ENCODE results near the gene MLF2. TPM values are rescaled to one million over a fixed set of nuclear protein-coding genes. Genes with fewer than 3 reads are reported as not detected.

Gene MLF2
- total and polyA plus RNA-seq, 9 of the 15 experiments (the other 6 are each of a cell fraction or from before 2014, with no cell fraction given), result 11.4 to 190 (median 139) TPM

DNA sequence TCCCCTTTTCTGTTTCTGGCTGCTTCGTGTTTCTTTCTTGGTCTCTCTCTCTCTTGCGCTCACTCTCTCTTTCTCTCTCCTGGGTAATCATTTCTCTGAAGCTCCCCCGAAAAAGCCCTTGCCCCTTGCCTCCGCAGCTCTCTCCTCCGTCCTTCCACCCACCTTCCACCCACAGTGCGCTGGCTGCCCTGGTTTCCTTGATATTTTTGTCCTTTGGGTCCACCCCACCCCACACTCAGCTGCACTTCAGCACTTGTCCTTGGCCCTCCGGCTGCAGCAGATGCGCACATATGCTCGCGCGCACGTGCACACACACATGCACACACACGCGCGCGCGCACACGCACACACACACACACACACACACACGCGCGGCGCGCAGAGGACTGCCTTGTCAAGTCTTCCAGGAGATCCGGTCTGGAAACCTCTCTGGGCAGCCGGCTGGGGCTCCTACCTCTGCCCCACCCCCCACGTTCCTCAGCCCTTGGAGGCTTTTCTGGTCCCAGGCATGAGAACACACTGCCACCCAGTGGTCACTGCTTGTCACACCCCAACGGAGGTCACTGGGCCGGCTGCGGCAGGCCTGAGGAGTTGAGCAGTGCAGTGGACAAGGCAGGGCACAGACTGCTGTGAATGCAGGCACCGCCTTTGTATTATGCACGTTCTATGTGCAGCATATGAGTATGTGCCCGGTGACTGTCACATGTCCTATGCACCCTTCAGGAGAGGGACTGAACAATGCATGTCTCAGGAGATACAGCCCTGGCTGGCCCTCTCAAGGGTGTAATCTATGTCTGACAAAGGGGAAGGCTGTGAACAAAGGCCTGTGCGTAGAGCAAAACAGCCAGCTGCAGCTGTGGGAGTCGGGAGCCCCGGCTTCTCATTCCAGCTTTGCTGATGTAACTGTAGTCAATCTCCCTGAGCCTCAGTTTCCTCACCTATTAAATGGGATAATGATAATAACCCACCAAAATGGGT lies 25.9 kb upstream of the MLF2 start (continued):
- TF ChIP-seq, protein P1, sequence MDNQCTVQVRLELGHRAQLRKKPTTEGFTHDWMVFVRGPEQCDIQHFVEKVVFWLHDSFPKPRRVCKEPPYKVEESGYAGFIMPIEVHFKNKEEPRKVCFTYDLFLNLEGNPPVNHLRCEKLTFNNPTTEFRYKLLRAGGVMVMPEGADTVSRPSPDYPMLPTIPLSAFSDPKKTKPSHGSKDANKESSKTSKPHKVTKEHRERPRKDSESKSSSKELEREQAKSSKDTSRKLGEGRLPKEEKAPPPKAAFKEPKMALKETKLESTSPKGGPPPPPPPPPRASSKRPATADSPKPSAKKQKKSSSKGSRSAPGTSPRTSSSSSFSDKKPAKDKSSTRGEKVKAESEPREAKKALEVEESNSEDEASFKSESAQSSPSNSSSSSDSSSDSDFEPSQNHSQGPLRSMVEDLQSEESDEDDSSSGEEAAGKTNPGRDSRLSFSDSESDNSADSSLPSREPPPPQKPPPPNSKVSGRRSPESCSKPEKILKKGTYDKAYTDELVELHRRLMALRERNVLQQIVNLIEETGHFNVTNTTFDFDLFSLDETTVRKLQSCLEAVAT (IDR thresholded peaks at IDR 0.05), result peak; percentile 24 to 56; a peak in 2 of 4 replicates
- TF ChIP-seq, protein P2, sequence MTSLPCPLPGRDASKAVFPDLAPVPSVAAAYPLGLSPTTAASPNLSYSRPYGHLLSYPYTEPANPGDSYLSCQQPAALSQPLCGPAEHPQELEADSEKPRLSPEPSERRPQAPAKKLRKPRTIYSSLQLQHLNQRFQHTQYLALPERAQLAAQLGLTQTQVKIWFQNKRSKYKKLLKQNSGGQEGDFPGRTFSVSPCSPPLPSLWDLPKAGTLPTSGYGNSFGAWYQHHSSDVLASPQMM (CRISPR knock-in tag; IDR thresholded peaks at IDR 0.05), result no peak
- TF ChIP-seq BHLHE40 (IDR thresholded peaks at IDR 0.05; ENCODE audit: low read length) (peak; percentile 92), NCOR1 (IDR thresholded peaks at IDR 0.05) (peak; percentile 61), XRCC5 (IDR thresholded peaks at IDR 0.05; ENCODE audit: low read depth, low read length) (no peak), ATF7 (IDR thresholded peaks at IDR 0.05) (peak; percentile 44), FOXP1 (CRISPR knock-in tag; IDR thresholded peaks at IDR 0.05) (peak; percentile 16; the same call in 1 of the 2 replicates), NCOA1 (IDR thresholded peaks at IDR 0.05; ENCODE audit: low read depth) (0 out of 2 replicates have a peak, but pooled peaks have one; percentile 34), TOE1 (IDR thresholded peaks at IDR 0.05; ENCODE audit: borderline replicate concordance) (peak; percentile 55; the same call in 1 of the 2 replicates), TOE1 (CRISPR knock-in tag; IDR thresholded peaks at IDR 0.05; ENCODE audit: borderline replicate concordance, low read depth) (no peak; the same call in 1 of the 2 replicates), MAZ (CRISPR knock-in tag; conservative IDR thresholded peaks at IDR 0.05 in 1 of 2, IDR thresholded peaks at IDR 0.05 in 1 of 2) (peak; percentile 66 to 81), HCFC1 (IDR thresholded peaks at IDR 0.05; ENCODE audit: low read depth, low read length) (0 out of 2 replicates have a peak, but pooled peaks have one; percentile 28), TCF3 (CRISPR knock-in tag; IDR thresholded peaks at IDR 0.05) (peak; percentile 9; the same call in 1 of the 2 replicates), ADNP (tag; IDR thresholded peaks at IDR 0.05) (no peak), NEUROD1 (IDR thresholded peaks at IDR 0.05; ENCODE audit: borderline replicate concordance, low read depth, low read length, partially characterized antibody) (no peak), DIDO1 (tag; IDR thresholded peaks at IDR 0.05; ENCODE audit: low read depth) (peak; percentile 26; the same call in 1 of the 2 replicates), ZNF696 (CRISPR knock-in tag; conservative IDR thresholded peaks at IDR 0.05) (no peak), BMI1 (IDR thresholded peaks at IDR 0.05; ENCODE audit: low read length) (no peak), TBL1XR1 (IDR thresholded peaks at IDR 0.05; ENCODE audit: low read length in 2 of 2) (peak; percentile 28 to 33; a peak in 2 of 4 replicates), NR2F6 (CRISPR knock-in tag; IDR thresholded peaks at IDR 0.05) (no peak)
- TF ChIP-seq, protein P3, sequence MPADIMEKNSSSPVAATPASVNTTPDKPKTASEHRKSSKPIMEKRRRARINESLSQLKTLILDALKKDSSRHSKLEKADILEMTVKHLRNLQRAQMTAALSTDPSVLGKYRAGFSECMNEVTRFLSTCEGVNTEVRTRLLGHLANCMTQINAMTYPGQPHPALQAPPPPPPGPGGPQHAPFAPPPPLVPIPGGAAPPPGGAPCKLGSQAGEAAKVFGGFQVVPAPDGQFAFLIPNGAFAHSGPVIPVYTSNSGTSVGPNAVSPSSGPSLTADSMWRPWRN (IDR thresholded peaks at IDR 0.05; ENCODE audit: low read depth), result no peak
- TF ChIP-seq, protein P4, sequence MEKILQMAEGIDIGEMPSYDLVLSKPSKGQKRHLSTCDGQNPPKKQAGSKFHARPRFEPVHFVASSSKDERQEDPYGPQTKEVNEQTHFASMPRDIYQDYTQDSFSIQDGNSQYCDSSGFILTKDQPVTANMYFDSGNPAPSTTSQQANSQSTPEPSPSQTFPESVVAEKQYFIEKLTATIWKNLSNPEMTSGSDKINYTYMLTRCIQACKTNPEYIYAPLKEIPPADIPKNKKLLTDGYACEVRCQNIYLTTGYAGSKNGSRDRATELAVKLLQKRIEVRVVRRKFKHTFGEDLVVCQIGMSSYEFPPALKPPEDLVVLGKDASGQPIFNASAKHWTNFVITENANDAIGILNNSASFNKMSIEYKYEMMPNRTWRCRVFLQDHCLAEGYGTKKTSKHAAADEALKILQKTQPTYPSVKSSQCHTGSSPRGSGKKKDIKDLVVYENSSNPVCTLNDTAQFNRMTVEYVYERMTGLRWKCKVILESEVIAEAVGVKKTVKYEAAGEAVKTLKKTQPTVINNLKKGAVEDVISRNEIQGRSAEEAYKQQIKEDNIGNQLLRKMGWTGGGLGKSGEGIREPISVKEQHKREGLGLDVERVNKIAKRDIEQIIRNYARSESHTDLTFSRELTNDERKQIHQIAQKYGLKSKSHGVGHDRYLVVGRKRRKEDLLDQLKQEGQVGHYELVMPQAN (IDR thresholded peaks at IDR 0.05; ENCODE audit: borderline replicate concordance), result peak; percentile 92

All from K562 (cell line).